ENCODE results near the gene FXYD1. TPM values are rescaled to one million over a fixed set of nuclear protein-coding genes. Genes with fewer than 3 reads are reported as not detected.

The FXYD1 gene
- total RNA-seq, 1 experiment from 2014 or later, result 13.3 TPM

DNA sequence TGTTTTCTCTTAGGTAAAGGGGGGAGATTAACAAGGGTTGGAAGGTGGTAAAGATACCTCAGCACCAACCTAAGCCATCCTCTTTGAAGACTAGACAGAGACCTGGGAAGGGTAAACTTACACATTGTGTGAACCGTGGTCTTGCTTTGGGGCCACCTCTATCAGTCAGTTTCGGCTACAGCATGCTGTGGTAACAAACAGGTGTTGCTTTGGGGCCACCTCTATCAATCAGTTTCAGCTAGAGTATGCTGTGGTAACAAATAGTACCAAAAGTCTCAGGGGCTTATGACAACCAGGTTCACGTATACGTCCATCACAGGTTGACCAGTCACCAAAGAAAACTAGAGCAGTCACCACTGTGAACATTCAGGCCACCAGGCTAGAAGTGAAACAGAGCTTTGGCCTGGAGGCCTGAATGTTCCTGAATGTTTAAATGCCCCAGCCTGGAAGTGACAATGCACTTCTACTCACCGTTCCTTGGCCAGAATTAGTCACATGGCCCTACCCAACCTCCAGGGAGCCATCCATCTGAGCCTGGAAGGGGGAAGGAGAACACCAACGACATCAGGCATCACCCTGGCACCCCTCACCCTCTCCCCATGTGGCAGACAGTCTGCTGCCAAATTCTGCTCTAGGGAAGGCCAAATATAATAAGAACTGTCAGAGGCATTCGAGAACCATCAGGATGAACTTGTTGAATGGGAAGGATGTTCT lies 8.3 kb downstream of the FXYD1 start (continued):
- TF ChIP-seq, protein P1, sequence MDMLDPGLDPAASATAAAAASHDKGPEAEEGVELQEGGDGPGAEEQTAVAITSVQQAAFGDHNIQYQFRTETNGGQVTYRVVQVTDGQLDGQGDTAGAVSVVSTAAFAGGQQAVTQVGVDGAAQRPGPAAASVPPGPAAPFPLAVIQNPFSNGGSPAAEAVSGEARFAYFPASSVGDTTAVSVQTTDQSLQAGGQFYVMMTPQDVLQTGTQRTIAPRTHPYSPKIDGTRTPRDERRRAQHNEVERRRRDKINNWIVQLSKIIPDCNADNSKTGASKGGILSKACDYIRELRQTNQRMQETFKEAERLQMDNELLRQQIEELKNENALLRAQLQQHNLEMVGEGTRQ (CRISPR knock-in tag; IDR thresholded peaks at IDR 0.05), result no peak
- TF ChIP-seq HMGXB4 (CRISPR knock-in tag; IDR thresholded peaks at IDR 0.05), result no peak
- no peak for TF ChIP-seq GRHL2 (CRISPR knock-in tag; IDR thresholded peaks at IDR 0.05; ENCODE audit: insufficient replicate concordance, severe bottlenecking)

- Mint-ChIP-seq H3K4me1 (peaks cover 48% of the 10 kb centered on the region), H3K4me3 (no peak overlapping the region), H3K9me3 (no peaks in the 10 kb centered on the region), H3K36me3 (peaks cover 2% of the 10 kb centered on the region; the same call in 1 of the 2 replicates), H3K27ac (no peak overlapping the region), H3K27me3 (ENCODE audit: low read depth) (peaks cover 8% of the 10 kb centered on the region)
- DNase-seq (ENCODE audit: low spot score) (no peak), ATAC-seq (no peak)
- TF ChIP-seq PREB (CRISPR knock-in tag; IDR thresholded peaks at IDR 0.05; ENCODE audit: borderline replicate concordance) (no peak), ZNF423 (CRISPR knock-in tag; IDR thresholded peaks at IDR 0.05) (no peak), ZNF416 (CRISPR knock-in tag; IDR thresholded peaks at IDR 0.05) (no peak), ZNF671 (CRISPR knock-in tag; IDR thresholded peaks at IDR 0.05) (no peak), CREM (CRISPR knock-in tag; IDR thresholded peaks at IDR 0.05) (no peak), EMX1 (CRISPR knock-in tag; IDR thresholded peaks at IDR 0.05) (no peak)
- POLR2A ChIA-PET, result no interaction called here
- CTCF ChIA-PET, result interaction anchor here (0.7 to 1.9 kb wide), 3 partner anchors 8 to 105 kb away, joined by 3 to 6 read pairs (median 3); no protein-coding TSS in a partner anchor
Observed at GRCh38 chr19:35149463-35149862, 10.8 kb downstream of the FXYD1 start.

GRCh38 chr19:35150445-35150844 lies 11.8 kb downstream of the FXYD1 start:
- Mint-ChIP-seq H3K4me1 (peaks cover 45% of the 10 kb centered on the region), H3K27me3 (ENCODE audit: low read depth) (no peaks in the 10 kb centered on the region; the same call in none of the 2 replicates), H3K4me3 (no peak overlapping the region), H3K36me3 (peaks cover 2% of the 10 kb centered on the region; the same call in 1 of the 2 replicates), H3K27ac (peak overlapping the region; percentile 58; the same call in 1 of the 2 replicates), H3K9me3 (no peaks in the 10 kb centered on the region)
- CTCF ChIA-PET, result interaction anchor here (1.9 kb wide), 1 partner anchor 9 kb away, joined by 6 read pairs; no protein-coding TSS in a partner anchor
- POLR2A ChIA-PET, result no interaction called here
- no peak for DNase-seq (ENCODE audit: low spot score)
- no peak for ATAC-seq
- TF ChIP-seq TEAD1 (CRISPR knock-in tag; IDR thresholded peaks at IDR 0.05) (no peak), ZNF671 (CRISPR knock-in tag; IDR thresholded peaks at IDR 0.05) (no peak), RORB (CRISPR knock-in tag; IDR thresholded peaks at IDR 0.05) (no peak), E2F4 (CRISPR knock-in tag; IDR thresholded peaks at IDR 0.05; ENCODE audit: borderline replicate concordance, low read depth) (no peak), PRRX2 (CRISPR knock-in tag; IDR thresholded peaks at IDR 0.05) (no peak), ATF1 (CRISPR knock-in tag; IDR thresholded peaks at IDR 0.05) (no peak), JUN (CRISPR knock-in tag; IDR thresholded peaks at IDR 0.05) (no peak)
- TF ChIP-seq, protein P2, sequence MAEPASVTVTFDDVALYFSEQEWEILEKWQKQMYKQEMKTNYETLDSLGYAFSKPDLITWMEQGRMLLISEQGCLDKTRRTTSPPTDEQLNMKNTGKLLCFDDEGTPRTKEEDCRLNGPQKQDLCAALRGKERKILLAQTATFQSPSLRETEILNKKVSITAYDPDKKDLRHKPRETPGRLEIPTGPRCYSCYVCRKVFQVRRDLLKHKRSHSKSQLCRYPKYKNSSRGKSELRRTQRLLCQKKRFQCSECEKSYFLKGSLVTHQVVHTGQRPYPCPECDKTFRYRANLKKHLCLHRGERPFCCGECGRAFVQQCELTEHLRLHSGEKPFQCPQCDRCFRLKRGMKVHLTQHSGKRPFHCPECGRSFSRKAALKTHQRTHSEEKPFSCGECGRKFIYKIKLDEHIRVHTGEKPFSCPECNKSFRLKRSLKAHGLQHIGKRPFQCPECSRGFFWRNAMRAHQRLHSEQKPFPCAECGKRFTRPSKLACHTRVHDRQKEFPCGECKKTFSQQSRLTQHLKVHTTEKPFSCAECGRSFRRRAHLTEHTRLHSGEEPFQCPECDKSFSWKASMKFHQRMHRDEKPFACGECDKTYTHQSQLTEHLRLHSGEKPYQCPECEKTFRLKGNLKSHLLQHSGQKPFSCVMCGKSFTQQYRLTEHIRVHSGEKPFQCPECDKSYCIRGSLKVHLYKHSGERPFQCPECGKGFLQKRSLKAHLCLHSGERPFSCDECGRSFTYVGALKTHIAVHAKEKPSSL (CRISPR knock-in tag; conservative IDR thresholded peaks at IDR 0.05), result no peak

Measured in WTC11 (cell line).